AG10803 (cell line): ENCODE data around the gene GPR82.
"Not testable (repeated sequence)": the region's sequence is repeated elsewhere in the genome, so short reads cannot be mapped to it uniquely, and the experiment has no call there.

Experiments used
- DNase-seq: peaks from one replicate; pipeline ENCODE4 v3.0.0; 2010; ENCODE audit warnings: low read depth
- H3K4me3 ChIP-seq: 2 replicates; pipeline ENCODE4 v1.5.1; 2011; ENCODE audit warnings: mild to moderate bottlenecking, low read length, control low read depth
- TF ChIP-seq, protein P1 (sequence below): conservative IDR thresholded peaks from 2 replicates; pipeline ENCODE4 v1.5.1; 2011; ENCODE audit warnings: mild to moderate bottlenecking, low read length, control low read depth, inconsistent platforms

GPR82 gene, protein sequence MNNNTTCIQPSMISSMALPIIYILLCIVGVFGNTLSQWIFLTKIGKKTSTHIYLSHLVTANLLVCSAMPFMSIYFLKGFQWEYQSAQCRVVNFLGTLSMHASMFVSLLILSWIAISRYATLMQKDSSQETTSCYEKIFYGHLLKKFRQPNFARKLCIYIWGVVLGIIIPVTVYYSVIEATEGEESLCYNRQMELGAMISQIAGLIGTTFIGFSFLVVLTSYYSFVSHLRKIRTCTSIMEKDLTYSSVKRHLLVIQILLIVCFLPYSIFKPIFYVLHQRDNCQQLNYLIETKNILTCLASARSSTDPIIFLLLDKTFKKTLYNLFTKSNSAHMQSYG

DNA sequence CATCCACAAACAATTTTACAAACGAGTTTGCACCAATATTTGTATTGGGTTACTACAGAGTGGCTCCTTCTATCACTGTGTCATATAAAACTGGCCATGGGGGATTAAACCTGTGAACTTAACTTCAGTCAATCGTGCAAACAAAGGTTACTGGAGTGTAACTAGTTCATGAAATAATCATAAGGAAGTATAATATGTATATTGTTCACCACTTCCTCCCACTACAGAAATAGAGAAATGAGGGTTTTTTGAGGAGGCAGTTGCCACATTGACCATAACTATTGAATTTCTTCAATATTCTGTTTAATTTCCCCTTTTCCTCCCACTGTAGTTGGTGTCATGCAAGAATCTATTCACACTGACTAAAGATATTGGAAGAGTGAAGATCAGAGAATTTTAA, at the start of gene GPR82:
GPR82 (plus strand) TSS at position 356 of the 400 bp plus-strand sequence. CDS start 2,846 bp downstream, outside the sequence.
- TF ChIP-seq, protein P1, sequence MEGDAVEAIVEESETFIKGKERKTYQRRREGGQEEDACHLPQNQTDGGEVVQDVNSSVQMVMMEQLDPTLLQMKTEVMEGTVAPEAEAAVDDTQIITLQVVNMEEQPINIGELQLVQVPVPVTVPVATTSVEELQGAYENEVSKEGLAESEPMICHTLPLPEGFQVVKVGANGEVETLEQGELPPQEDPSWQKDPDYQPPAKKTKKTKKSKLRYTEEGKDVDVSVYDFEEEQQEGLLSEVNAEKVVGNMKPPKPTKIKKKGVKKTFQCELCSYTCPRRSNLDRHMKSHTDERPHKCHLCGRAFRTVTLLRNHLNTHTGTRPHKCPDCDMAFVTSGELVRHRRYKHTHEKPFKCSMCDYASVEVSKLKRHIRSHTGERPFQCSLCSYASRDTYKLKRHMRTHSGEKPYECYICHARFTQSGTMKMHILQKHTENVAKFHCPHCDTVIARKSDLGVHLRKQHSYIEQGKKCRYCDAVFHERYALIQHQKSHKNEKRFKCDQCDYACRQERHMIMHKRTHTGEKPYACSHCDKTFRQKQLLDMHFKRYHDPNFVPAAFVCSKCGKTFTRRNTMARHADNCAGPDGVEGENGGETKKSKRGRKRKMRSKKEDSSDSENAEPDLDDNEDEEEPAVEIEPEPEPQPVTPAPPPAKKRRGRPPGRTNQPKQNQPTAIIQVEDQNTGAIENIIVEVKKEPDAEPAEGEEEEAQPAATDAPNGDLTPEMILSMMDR: no peak
- DNase-seq: no peak

DNA sequence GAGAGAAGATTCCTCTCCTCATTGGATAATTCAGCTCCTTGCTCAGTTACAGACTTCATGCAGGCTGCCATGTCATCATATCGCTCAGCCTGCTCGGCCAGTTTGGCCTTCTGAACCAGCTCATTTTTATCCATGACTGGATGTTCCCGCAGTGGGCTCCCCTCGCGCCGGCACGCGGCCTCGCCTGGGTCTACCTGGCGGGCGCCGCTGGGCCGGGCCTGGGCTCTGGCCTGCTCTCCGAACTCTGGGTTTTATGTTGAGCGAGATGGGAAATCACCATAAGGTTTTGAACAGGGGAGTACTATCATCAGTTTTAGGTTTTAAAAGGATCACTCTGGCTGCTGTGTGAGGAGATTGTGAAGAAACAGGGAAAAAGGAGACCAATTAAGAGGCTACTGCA, 47.6 kb upstream of the GPR82 start:
- not testable (repeated sequence) for H3K4me3 ChIP-seq, DNase-seq

More for the DNA sequence above, at the start of gene GPR82:
- no peak within 1 kb of the TSS for H3K4me3 ChIP-seq

GRCh38 chrX:41677183-41678060, 46.6 kb upstream of the GPR82 start:
- DNase-seq: peak; percentile 15
- TF ChIP-seq, protein P1: no peak
- no peak overlapping the region for H3K4me3 ChIP-seq

GRCh38 chrX:41684138-41684537, 39.8 kb upstream of the GPR82 start:
- peak; percentile 6 for DNase-seq
- TF ChIP-seq, protein P1: no peak
- H3K4me3 ChIP-seq: no peak overlapping the region

GRCh38 chrX:41684940-41685339, 39.0 kb upstream of the GPR82 start:
- DNase-seq: no peak
- no peak overlapping the region for H3K4me3 ChIP-seq
- TF ChIP-seq, protein P1: no peak

DNA sequence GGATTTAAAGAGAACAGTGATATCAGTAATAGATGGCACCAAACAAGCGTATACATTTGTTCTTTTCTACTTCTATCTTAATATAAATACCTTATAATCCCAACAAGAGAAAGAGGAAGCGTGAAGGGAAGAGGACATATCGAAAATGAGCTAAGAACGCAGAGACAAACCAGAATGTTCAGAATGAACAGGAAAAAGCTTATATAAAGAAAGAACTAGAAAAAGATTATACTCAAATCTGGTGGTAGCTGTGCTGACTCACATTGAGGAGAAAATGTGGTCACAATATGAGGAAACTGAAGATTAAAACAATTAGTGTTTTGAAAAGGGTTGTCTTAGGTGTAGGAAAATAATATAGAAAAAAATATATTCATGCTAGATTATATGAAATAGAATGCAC, 37.2 kb upstream of the GPR82 start:
- no peak for DNase-seq
- TF ChIP-seq, protein P1: no peak
- no peak overlapping the region for H3K4me3 ChIP-seq

DNA sequence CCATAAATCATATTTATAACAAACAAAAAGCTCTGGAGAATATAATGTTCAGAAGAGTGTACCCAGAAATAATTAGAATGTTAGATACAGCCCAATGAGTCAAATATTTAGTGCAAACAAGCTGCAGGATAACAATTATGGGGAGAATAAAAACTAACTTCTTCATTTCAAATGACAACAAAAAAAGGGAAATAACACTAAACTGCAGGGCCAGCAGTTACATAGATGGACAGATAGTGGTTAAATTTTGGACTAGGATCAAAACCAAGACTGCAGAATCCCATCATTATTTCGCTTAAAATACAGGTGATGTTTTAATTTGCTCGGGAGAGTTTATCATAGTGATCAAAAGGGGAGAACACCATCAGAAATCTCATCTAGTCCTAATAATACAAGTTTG, 35.8 kb upstream of the GPR82 start:
- DNase-seq: no peak
- H3K4me3 ChIP-seq: no peak overlapping the region
- TF ChIP-seq, protein P1: no peak
